ENCODE data around the gene HIF1AN.

Gene HIF1AN

GRCh38 chr10:100537475-100537874 lies 1.7 kb downstream of the HIF1AN start:
- in situ Hi-C loops (cut with HindIII; ENCODE audit: low pct_ligation_motif_present, low sequenced_read_pairs), result loop anchor here (25.0 kb wide), 1 partner anchor 350 kb away; no protein-coding TSS in a partner anchor
- Histone ChIP-seq H3K36me3 (replicated peaks) (peaks cover 27% of the 10 kb centered on the region), H3K4me3 (ENCODE audit: low read depth, low read length) (no peak overlapping the region), H3K27ac (no peak overlapping the region), H3K27me3 (replicated peaks) (no peaks in the 10 kb centered on the region)
- no peak for DNase-seq
- TF ChIP-seq, protein P1, sequence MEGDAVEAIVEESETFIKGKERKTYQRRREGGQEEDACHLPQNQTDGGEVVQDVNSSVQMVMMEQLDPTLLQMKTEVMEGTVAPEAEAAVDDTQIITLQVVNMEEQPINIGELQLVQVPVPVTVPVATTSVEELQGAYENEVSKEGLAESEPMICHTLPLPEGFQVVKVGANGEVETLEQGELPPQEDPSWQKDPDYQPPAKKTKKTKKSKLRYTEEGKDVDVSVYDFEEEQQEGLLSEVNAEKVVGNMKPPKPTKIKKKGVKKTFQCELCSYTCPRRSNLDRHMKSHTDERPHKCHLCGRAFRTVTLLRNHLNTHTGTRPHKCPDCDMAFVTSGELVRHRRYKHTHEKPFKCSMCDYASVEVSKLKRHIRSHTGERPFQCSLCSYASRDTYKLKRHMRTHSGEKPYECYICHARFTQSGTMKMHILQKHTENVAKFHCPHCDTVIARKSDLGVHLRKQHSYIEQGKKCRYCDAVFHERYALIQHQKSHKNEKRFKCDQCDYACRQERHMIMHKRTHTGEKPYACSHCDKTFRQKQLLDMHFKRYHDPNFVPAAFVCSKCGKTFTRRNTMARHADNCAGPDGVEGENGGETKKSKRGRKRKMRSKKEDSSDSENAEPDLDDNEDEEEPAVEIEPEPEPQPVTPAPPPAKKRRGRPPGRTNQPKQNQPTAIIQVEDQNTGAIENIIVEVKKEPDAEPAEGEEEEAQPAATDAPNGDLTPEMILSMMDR (IDR thresholded peaks at IDR 0.05; ENCODE audit: low read depth, low read length, missing control alignments), result no peak

DNA sequence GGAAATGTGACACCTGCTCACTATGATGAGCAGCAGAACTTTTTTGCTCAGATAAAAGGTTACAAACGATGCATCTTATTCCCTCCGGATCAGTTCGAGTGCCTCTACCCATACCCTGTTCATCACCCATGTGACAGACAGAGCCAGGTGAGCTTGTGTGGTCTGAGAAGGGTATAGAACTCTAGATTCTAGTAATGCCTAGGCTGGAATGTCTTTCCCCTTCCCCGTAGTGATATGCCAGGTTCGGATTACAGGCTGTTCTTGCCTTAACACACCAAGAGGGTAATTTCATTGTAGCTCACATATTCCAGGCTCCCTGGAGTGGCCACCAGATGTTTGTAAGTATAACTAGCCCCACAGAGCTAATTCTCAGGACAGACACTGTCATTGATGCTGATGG lies 9.2 kb downstream of the HIF1AN start:
- DNase-seq, result no peak
- no peaks in the 10 kb centered on the region for H3K27me3 ChIP-seq (replicated peaks)
- no peak overlapping the region for H3K4me3 ChIP-seq (ENCODE audit: low read depth, low read length)
- in situ Hi-C loops (cut with HindIII; ENCODE audit: low pct_ligation_motif_present, low sequenced_read_pairs), result loop anchor here (25.0 kb wide), 1 partner anchor 342 kb away; no protein-coding TSS in a partner anchor
- H3K36me3 ChIP-seq (replicated peaks), result peaks cover 64% of the 10 kb centered on the region
- TF ChIP-seq, protein P1 (IDR thresholded peaks at IDR 0.05; ENCODE audit: low read depth, low read length, missing control alignments), result no peak
- H3K27ac ChIP-seq, result no peak overlapping the region

DNA sequence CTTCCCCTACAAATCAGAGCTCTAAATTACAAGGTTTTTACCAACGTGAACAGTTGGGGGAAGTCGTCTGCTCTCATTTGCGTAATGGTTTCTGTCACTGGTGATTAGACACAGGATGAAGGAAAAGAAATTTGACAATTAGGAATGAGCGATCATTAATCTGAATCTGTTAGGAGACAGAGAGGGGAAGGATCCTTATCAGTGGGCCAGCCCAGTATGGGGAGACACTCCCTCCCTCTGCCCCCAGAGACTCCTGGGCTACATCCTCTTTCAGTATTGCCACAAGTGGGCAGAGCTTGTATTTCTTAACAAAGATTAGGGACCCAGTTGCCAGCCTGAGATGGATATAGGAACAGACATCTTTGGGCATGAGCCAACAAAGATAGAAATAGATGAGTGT lies 15.5 kb downstream of the HIF1AN start:
- DNase-seq, result no peak
- TF ChIP-seq, protein P1 (IDR thresholded peaks at IDR 0.05; ENCODE audit: low read depth, low read length, missing control alignments), result no peak
- H3K27me3 ChIP-seq (replicated peaks), result no peaks in the 10 kb centered on the region
- peaks cover 32% of the 10 kb centered on the region for H3K36me3 ChIP-seq (replicated peaks)
- in situ Hi-C loops (cut with HindIII; ENCODE audit: low pct_ligation_motif_present, low sequenced_read_pairs), result no loop called here
- H3K4me3 ChIP-seq (ENCODE audit: low read depth, low read length), result no peak overlapping the region
- H3K27ac ChIP-seq, result no peak overlapping the region

GRCh38 chr10:100551738-100552137 lies 16.0 kb downstream of the HIF1AN start:
- no peak overlapping the region for H3K27ac ChIP-seq
- no peaks in the 10 kb centered on the region for H3K27me3 ChIP-seq (replicated peaks)
- in situ Hi-C loops (cut with HindIII; ENCODE audit: low pct_ligation_motif_present, low sequenced_read_pairs), result no loop called here
- H3K36me3 ChIP-seq (replicated peaks), result peaks cover 31% of the 10 kb centered on the region
- no peak overlapping the region for H3K4me3 ChIP-seq (ENCODE audit: low read depth, low read length)
- DNase-seq, result no peak
- TF ChIP-seq, protein P1 (IDR thresholded peaks at IDR 0.05; ENCODE audit: low read depth, low read length, missing control alignments), result no peak

GRCh38 chr10:100553929-100554328 lies 18.2 kb downstream of the HIF1AN start:
- no peak for DNase-seq
- H3K27ac ChIP-seq, result no peak overlapping the region
- peaks cover 9% of the 10 kb centered on the region for H3K36me3 ChIP-seq (replicated peaks)
- in situ Hi-C loops (cut with HindIII; ENCODE audit: low pct_ligation_motif_present, low sequenced_read_pairs), result no loop called here
- H3K4me3 ChIP-seq (ENCODE audit: low read depth, low read length), result no peak overlapping the region
- H3K27me3 ChIP-seq (replicated peaks), result no peaks in the 10 kb centered on the region
- TF ChIP-seq, protein P1 (IDR thresholded peaks at IDR 0.05; ENCODE audit: low read depth, low read length, missing control alignments), result no peak

DNA sequence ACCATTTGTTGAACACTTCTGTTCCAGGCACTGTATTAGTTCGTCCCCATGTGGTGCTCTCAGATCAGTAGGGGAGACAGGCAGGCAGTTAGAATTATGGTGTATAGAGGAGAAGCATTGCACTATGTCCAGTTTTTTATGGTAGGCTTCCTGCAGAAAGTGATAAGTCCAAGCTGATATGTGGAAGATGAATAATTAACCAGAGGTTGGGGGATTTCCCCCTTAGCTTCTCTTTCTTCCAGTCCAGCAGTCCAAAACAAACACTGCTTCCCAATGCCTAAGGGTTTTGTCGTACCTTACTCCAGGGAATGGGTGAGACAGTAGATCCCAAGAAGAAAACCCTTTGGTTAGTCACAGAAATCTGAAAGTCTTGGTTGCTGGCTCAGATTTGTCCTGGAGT lies 19.2 kb downstream of the HIF1AN start:
- DNase-seq, result no peak
- no peak overlapping the region for H3K27ac ChIP-seq
- in situ Hi-C loops (cut with HindIII; ENCODE audit: low pct_ligation_motif_present, low sequenced_read_pairs), result no loop called here
- TF ChIP-seq, protein P1 (IDR thresholded peaks at IDR 0.05; ENCODE audit: low read depth, low read length, missing control alignments), result no peak
- H3K4me3 ChIP-seq (ENCODE audit: low read depth, low read length), result no peak overlapping the region
- peaks cover 2% of the 10 kb centered on the region for H3K36me3 ChIP-seq (replicated peaks)
- no peaks in the 10 kb centered on the region for H3K27me3 ChIP-seq (replicated peaks)
